SJSA1 (cell line): Measurements from ENCODE around the gene PDE4C. TPM values are rescaled to one million over a fixed set of nuclear protein-coding genes. Genes with fewer than 3 reads are reported as not detected.
A peak's percentile ranks its signal among the peaks of the same experiment; 100 is the strongest.

Source experiments
- DNase-seq, 2 experiments: peaks; one replicate each; pipeline ENCODE4 v3.0.0-alpha.2; 2015 to 2020; ENCODE audit warnings: low spot score in 2 of 2, low read depth in 1 of 2
- H3K27ac ChIP-seq: fragments of 250-450 bp; sonication (Bioruptor Pico); 2 replicates; pipeline ENCODE4 v1.5.1; 2020; ENCODE audit warnings: mild to moderate bottlenecking, moderate library complexity
- H3K27me3 ChIP-seq: fragments of 250-450 bp; sonication (Bioruptor Pico); replicated peaks from 2 replicates; pipeline ENCODE4 v1.5.1; 2020; ENCODE audit warnings: mild to moderate bottlenecking, moderate library complexity
- H3K36me3 ChIP-seq: fragments of 250-450 bp; sonication (Bioruptor Pico); 2 replicates; pipeline ENCODE4 v1.5.1; 2020; ENCODE audit warnings: mild to moderate bottlenecking
- H3K4me1 ChIP-seq: fragments of 250-450 bp; sonication (Bioruptor Pico); replicated peaks from 2 replicates; pipeline ENCODE4 v1.6.1; 2021; ENCODE audit warnings: mild to moderate bottlenecking
- H3K4me3 ChIP-seq: fragments of 250-450 bp; sonication (Bioruptor Pico); 2 replicates; pipeline ENCODE4 v1.5.1; 2020; ENCODE audit warnings: mild to moderate bottlenecking
- H3K9me3 ChIP-seq: fragments of 250-450 bp; sonication (Bioruptor Pico); replicated peaks from 2 replicates; pipeline ENCODE4 v1.5.1; 2020; ENCODE audit warnings: mild to moderate bottlenecking
- total RNA-seq: library from RNA; depleted of rRNA; stranded (reverse); fragments of >200 nt; shearing (Covaris generic); gene quantifications from 2 replicates; pipeline ENCODE4 v1.2.3, GENCODE V29; 2014

The PDE4C gene
- total RNA-seq, 1 experiment from 2014 or later = not detected

- H3K27me3 ChIP-seq = no peaks in the 10 kb centered on the region
- H3K9me3 ChIP-seq = no peaks in the 10 kb centered on the region
- no peak overlapping the region for H3K27ac ChIP-seq
- peaks cover 5% of the 10 kb centered on the region; the same call in 1 of the 2 replicates for H3K4me1 ChIP-seq
- no peak for DNase-seq
- no peak overlapping the region for H3K4me3 ChIP-seq
- no peaks in the 10 kb centered on the region for H3K36me3 ChIP-seq
Observed at GRCh38 chr19:18263324-18264136, 37.3 kb upstream of the PDE4C start.

DNA sequence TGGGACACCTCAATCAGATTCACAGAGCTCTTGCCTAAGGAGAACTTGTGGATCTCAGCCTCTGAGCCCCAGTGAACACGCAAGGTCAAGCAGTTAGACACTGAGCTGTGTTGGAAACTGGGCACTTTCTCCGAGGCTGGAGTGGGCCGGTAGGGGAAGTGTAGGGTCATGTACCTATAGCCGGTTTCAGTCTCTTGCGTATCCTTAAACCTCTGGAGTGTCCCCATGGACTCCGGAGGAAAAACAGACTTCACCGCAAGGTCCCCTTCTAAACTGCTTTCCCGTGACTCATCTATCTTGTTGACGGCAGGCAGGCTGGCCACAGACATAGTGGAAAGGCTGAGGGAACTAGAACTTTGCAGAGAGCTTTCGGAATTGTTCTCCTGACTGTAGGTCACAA is 36.7 kb upstream of the PDE4C start:
- Histone ChIP-seq H3K27me3 (no peaks in the 10 kb centered on the region), H3K4me1 (peaks cover 5% of the 10 kb centered on the region; the same call in 1 of the 2 replicates)
- no peak for DNase-seq

DNA sequence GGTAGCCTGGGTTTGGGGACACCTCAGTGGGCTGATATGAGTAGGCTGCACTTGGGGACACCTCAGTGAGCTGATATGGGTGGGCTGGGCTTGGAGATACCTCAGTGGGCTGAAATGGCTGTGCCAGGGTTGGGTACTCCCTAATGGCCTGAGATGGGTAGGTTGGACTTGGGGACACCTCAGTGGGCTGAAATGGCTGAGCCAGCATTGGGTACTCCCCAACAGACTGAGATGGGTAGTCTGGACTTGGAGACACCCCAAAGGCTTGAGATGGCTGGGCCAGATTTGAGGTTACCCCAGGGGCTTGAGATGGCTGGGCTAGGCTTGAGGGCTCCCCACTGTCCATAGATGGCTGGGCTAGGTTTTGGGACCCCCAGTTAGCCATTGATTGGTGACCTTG is 35.9 kb upstream of the PDE4C start:
- Histone ChIP-seq H3K27me3 (no peaks in the 10 kb centered on the region), H3K4me3 (no peak overlapping the region), H3K4me1 (peaks cover 5% of the 10 kb centered on the region; the same call in 1 of the 2 replicates), H3K27ac (no peak overlapping the region), H3K36me3 (no peaks in the 10 kb centered on the region), H3K9me3 (no peaks in the 10 kb centered on the region)
- no peak for DNase-seq

More for the DNA sequence above, 36.7 kb upstream of the PDE4C start:
- H3K36me3 ChIP-seq = no peaks in the 10 kb centered on the region
- H3K9me3 ChIP-seq = no peaks in the 10 kb centered on the region
- no peak overlapping the region for H3K4me3 ChIP-seq
- H3K27ac ChIP-seq = no peak overlapping the region

GRCh38 chr19:18261474-18261873 is 35.2 kb upstream of the PDE4C start:
- Histone ChIP-seq H3K4me3 (no peak overlapping the region), H3K27ac (no peak overlapping the region), H3K4me1 (peaks cover 5% of the 10 kb centered on the region; the same call in 1 of the 2 replicates), H3K9me3 (no peaks in the 10 kb centered on the region), H3K27me3 (no peaks in the 10 kb centered on the region), H3K36me3 (no peaks in the 10 kb centered on the region)
- no peak for DNase-seq

- H3K4me3 ChIP-seq = no peak overlapping the region
- no peaks in the 10 kb centered on the region for H3K36me3 ChIP-seq
- no peaks in the 10 kb centered on the region for H3K27me3 ChIP-seq
- H3K27ac ChIP-seq = no peak overlapping the region
- no peaks in the 10 kb centered on the region for H3K9me3 ChIP-seq
- H3K4me1 ChIP-seq = peaks cover 5% of the 10 kb centered on the region; the same call in 1 of the 2 replicates
- DNase-seq = no peak
Observed at GRCh38 chr19:18259893-18260292, 33.7 kb upstream of the PDE4C start.

GRCh38 chr19:18257503-18258470 is 31.5 kb upstream of the PDE4C start:
- H3K9me3 ChIP-seq = no peaks in the 10 kb centered on the region
- no peak overlapping the region for H3K27ac ChIP-seq
- no peaks in the 10 kb centered on the region for H3K36me3 ChIP-seq
- peaks cover under 1% of the 10 kb centered on the region; the same call in 1 of the 2 replicates for H3K4me1 ChIP-seq
- H3K27me3 ChIP-seq = 0 out of 2 replicates have a peak, but pooled peaks cover 3% of the 10 kb centered on the region
- DNase-seq = no peak
- no peak overlapping the region for H3K4me3 ChIP-seq

DNA sequence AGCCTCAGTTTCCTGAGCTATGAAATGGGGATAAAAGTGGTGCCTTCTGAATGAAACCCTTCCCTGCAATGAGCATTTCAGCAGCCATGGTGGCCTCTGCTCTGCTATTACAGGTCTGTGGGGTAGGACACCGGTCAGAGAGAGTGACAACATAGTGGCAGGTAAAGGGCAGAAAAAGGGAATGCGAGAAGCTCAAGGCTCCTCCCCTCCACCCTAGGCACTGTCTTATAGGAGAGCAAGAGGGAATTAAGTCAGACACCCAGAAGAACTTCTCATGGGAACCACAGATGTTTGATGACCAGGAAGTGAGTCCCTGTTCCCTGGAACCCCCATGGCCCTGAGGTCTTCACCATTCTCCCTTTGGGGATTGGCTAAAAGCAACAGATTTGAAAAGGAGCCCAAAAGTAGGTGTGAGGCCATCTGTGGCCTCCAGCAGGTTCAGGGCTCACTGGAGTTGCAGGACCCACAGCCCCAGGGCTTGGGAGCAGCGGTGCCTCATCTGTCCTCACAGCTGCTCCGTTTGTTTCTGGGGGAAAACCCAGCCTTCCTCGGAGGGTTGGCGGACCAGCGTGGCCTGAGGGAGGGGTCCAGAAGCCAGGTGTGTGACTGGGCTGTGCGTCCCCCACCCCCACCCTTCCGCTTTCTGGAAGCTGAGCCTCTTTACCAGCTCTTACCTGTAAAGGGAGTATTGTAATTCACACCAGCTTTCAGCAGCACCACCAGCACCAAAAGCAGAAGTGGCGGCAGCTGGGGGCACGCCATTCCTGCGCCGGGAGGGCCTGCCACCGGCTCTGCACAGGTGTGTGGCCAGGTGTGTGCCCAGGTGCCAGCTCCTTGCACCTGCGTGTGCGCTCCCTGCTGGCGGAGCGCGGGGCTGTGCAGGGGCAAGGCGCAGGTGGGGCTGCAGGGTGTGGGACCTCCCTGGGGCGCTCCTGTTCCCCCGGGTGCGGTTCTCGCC is 28.6 kb upstream of the PDE4C start:
- Histone ChIP-seq H3K36me3 (no peaks in the 10 kb centered on the region), H3K9me3 (no peaks in the 10 kb centered on the region), H3K4me3 (no peak overlapping the region), H3K4me1 (no peaks in the 10 kb centered on the region), H3K27ac (no peak overlapping the region), H3K27me3 (0 out of 2 replicates have a peak, but pooled peaks cover 3% of the 10 kb centered on the region)
- no peak for DNase-seq

- Histone ChIP-seq H3K36me3 (no peaks in the 10 kb centered on the region), H3K27ac (no peak overlapping the region), H3K27me3 (0 out of 2 replicates have a peak, but pooled peaks cover 3% of the 10 kb centered on the region), H3K4me3 (no peak overlapping the region), H3K9me3 (no peaks in the 10 kb centered on the region), H3K4me1 (no peaks in the 10 kb centered on the region)
- DNase-seq = no peak
Observed at GRCh38 chr19:18253716-18254115, 27.5 kb upstream of the PDE4C start.

GRCh38 chr19:18253130-18253529 is 26.9 kb upstream of the PDE4C start:
- Histone ChIP-seq H3K27me3 (0 out of 2 replicates have a peak, but pooled peaks cover 3% of the 10 kb centered on the region), H3K4me1 (no peaks in the 10 kb centered on the region), H3K9me3 (no peaks in the 10 kb centered on the region), H3K36me3 (no peaks in the 10 kb centered on the region), H3K4me3 (no peak overlapping the region), H3K27ac (no peak overlapping the region)
- DNase-seq = no peak

DNA sequence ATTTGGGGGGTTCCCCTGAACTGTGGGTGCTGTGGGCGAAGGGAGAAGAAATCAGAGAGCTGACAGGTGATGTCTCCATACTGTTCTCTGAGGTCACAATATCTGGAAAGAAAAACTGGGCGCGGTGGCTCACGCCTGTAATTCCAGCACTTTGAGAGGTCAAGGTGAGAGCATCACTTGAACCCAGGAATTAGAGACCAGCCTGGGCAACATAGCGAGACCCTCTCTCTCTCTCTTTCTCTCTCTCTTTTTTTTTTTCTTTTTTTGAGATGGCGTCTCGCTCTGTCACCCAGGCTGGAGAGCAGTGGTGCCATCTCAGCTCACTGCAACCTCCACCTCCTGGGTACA is 26.1 kb upstream of the PDE4C start:
- H3K36me3 ChIP-seq = no peaks in the 10 kb centered on the region
- H3K27ac ChIP-seq = no peak overlapping the region
- no peak for DNase-seq
- no peak overlapping the region for H3K4me3 ChIP-seq
- 0 out of 2 replicates have a peak, but pooled peaks cover 3% of the 10 kb centered on the region for H3K27me3 ChIP-seq
- no peaks in the 10 kb centered on the region for H3K9me3 ChIP-seq
- no peaks in the 10 kb centered on the region for H3K4me1 ChIP-seq

DNA sequence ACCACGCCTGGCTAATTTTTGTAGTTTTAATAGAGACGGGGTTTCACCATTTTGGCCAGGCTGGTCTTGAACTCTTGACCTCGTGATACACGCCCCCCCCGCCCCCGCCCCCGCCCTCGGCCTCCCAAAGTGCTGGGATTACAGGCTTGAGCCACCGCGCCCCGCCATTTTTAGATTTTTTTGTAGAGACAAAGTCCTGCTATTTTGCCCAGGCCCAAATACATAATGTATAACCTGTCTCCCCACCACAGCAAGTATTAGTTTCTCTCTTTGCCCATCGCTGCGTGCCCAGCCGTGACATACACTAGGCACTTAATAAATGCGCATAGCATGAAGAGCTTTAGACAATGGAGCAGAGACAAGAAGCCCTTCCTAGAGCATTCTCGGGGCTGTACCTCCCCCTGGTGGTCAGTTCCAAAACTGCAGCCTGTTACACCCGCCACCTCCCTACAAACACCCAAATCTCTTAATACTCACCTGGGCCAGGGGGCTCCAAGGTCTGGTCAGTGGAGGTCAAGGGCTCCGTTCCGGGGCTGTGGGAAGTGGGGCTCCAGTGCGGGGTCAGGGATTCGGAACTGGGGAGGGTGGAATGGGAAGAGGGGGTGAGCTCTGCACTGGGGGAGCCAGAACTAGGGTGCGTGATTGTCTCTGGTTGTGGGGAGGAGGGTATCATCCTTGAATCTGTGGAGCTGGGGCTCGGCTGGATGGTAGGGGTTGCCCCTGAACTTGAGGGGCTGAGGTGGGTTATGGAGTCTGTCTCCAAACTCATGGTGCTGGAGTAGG is 25.5 kb upstream of the PDE4C start:
- Histone ChIP-seq H3K4me3 (no peak overlapping the region), H3K9me3 (no peaks in the 10 kb centered on the region), H3K27ac (no peak overlapping the region), H3K27me3 (0 out of 2 replicates have a peak, but pooled peaks cover 3% of the 10 kb centered on the region), H3K36me3 (no peaks in the 10 kb centered on the region), H3K4me1 (no peaks in the 10 kb centered on the region)
- peak; percentile 63 to 68 for DNase-seq

GRCh38 chr19:18249834-18250233 is 23.6 kb upstream of the PDE4C start:
- no peak overlapping the region for H3K4me3 ChIP-seq
- DNase-seq = no peak
- no peaks in the 10 kb centered on the region for H3K36me3 ChIP-seq
- H3K27ac ChIP-seq = no peak overlapping the region
- 0 out of 2 replicates have a peak, but pooled peaks cover 3% of the 10 kb centered on the region for H3K27me3 ChIP-seq
- H3K4me1 ChIP-seq = no peaks in the 10 kb centered on the region
- H3K9me3 ChIP-seq = no peaks in the 10 kb centered on the region
